ENCODE measurements around the gene ITM2C.

DNA sequence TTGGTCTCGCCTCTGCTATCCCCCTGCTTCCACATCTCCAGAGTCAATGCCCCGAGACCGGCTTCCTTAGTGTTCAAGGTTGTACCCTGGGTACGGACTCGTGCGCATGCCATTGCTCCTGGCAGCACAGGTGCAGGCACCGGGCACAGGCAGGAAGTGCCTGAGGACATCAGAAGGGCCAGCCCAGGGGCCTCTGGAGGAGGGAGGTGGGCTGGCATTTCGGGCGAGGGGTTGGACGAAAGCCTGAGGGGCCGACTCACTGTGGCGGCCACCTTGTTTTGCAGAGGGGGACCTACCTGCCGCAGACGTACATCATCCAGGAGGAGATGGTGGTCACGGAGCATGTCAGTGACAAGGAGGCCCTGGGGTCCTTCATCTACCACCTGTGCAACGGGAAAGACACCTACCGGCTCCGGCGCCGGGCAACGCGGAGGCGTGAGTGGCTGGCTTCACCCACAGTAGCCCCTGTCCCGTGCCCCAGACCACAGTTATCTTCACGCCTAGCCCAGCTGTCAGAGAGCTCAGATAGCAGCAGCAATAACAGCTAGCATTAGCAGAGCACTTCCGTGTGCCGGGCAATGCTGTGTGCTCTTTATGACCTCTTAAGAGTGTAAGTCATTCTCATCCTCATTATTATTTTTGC is 12.5 kb downstream of the ITM2C start:
- no peak for TF ChIP-seq ZNF24 (tag by site-specific recombination; IDR thresholded peaks at IDR 0.05)
- no peak for TF ChIP-seq TCF7L2 (IDR thresholded peaks at IDR 0.05; ENCODE audit: borderline replicate concordance, low read depth, low read length)
- TF ChIP-seq YY1 (tag by site-specific recombination; IDR thresholded peaks at IDR 0.05) = no peak
- no peak for TF ChIP-seq SP2 (tag by site-specific recombination; IDR thresholded peaks at IDR 0.05)
- TF ChIP-seq CTCF (tag by site-specific recombination; IDR thresholded peaks at IDR 0.05) = no peak
- no peak for TF ChIP-seq ZSCAN30 (tag by site-specific recombination; IDR thresholded peaks at IDR 0.05)
- TF ChIP-seq GLI2 (tag by site-specific recombination; IDR thresholded peaks at IDR 0.05; ENCODE audit: borderline replicate concordance, low read depth) = no peak
- TF ChIP-seq, protein P1, sequence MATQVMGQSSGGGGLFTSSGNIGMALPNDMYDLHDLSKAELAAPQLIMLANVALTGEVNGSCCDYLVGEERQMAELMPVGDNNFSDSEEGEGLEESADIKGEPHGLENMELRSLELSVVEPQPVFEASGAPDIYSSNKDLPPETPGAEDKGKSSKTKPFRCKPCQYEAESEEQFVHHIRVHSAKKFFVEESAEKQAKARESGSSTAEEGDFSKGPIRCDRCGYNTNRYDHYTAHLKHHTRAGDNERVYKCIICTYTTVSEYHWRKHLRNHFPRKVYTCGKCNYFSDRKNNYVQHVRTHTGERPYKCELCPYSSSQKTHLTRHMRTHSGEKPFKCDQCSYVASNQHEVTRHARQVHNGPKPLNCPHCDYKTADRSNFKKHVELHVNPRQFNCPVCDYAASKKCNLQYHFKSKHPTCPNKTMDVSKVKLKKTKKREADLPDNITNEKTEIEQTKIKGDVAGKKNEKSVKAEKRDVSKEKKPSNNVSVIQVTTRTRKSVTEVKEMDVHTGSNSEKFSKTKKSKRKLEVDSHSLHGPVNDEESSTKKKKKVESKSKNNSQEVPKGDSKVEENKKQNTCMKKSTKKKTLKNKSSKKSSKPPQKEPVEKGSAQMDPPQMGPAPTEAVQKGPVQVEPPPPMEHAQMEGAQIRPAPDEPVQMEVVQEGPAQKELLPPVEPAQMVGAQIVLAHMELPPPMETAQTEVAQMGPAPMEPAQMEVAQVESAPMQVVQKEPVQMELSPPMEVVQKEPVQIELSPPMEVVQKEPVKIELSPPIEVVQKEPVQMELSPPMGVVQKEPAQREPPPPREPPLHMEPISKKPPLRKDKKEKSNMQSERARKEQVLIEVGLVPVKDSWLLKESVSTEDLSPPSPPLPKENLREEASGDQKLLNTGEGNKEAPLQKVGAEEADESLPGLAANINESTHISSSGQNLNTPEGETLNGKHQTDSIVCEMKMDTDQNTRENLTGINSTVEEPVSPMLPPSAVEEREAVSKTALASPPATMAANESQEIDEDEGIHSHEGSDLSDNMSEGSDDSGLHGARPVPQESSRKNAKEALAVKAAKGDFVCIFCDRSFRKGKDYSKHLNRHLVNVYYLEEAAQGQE (tag by site-specific recombination; IDR thresholded peaks at IDR 0.05) = no peak
- TF ChIP-seq, protein P2, sequence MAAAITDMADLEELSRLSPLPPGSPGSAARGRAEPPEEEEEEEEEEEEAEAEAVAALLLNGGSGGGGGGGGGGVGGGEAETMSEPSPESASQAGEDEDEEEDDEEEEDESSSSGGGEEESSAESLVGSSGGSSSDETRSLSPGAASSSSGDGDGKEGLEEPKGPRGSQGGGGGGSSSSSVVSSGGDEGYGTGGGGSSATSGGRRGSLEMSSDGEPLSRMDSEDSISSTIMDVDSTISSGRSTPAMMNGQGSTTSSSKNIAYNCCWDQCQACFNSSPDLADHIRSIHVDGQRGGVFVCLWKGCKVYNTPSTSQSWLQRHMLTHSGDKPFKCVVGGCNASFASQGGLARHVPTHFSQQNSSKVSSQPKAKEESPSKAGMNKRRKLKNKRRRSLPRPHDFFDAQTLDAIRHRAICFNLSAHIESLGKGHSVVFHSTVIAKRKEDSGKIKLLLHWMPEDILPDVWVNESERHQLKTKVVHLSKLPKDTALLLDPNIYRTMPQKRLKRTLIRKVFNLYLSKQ (tag by site-specific recombination; IDR thresholded peaks at IDR 0.05; ENCODE audit: borderline replicate concordance) = no peak

Data from HEK293 (cell line).